ENCODE data around the gene LOXL4. TPM values are rescaled to one million over a fixed set of nuclear protein-coding genes. Genes with fewer than 3 reads are reported as not detected.

The LOXL4 gene
- total RNA-seq, 1 donor from 2014 or later = 0.92 TPM

DNA sequence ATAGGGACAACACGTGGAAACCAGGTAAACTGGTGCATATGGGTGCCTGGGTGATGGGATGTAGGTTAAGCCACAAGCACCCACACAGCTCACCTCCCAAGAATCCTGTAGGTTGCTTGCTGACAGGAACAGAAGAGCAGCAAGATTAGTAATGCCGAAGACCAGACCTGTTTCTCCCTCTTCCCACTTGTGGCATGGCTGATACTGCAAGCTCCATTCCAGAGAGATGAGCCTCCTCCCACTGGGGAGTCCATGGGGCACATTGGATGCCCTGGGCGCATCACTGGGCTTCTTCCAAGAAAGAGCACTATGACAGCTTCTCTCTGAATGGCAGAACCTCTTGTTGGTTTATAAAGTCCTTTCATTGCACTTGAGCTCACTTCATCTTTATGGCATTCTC lies 44.4 kb upstream of the LOXL4 start:
- H3F3A ChIP-seq (ENCODE audit: low read depth) = no peaks in the 10 kb centered on the region
- no peaks in the 10 kb centered on the region for H3K27me3 ChIP-seq
- H3K27ac Mint-ChIP-seq = no peak overlapping the region
- DNase-seq (ENCODE audit: low spot score) = no peak
- H3K27me3 Mint-ChIP-seq (ENCODE audit: insufficient read depth, low read depth) = peaks cover 3% of the 10 kb centered on the region
- H3K9ac ChIP-seq = no peak overlapping the region
- H2AFZ ChIP-seq (replicated peaks) = no peak overlapping the region
- H3K9me3 ChIP-seq (ENCODE audit: low read depth) = no peaks in the 10 kb centered on the region
- peaks cover 26% of the 10 kb centered on the region for H3K4me1 Mint-ChIP-seq
- peaks cover 6% of the 10 kb centered on the region for H3K4me1 ChIP-seq
- H3K36me3 Mint-ChIP-seq = no peaks in the 10 kb centered on the region
- H3K4me2 ChIP-seq = no peak overlapping the region
- H3K36me3 ChIP-seq = no peaks in the 10 kb centered on the region
- H3K4me3 ChIP-seq = no peak overlapping the region
- no peak overlapping the region for H3K4me3 Mint-ChIP-seq
- H4K20me1 ChIP-seq (ENCODE audit: low read depth) = no peaks in the 10 kb centered on the region
- TF ChIP-seq CTCF (IDR thresholded peaks at IDR 0.05) (no peak), EZH2 (IDR thresholded peaks at IDR 0.05) (no peak), EZH2phosphoT487 (IDR thresholded peaks at IDR 0.05) (no peak)
- no peaks in the 10 kb centered on the region for H3K79me2 ChIP-seq (ENCODE audit: low read depth)
- H3K9me3 Mint-ChIP-seq = no peaks in the 10 kb centered on the region
- H3K27ac ChIP-seq = no peak overlapping the region

GRCh38 chr10:98310701-98311100 lies 42.7 kb upstream of the LOXL4 start:
- H3K27ac Mint-ChIP-seq = no peak overlapping the region
- peaks cover 19% of the 10 kb centered on the region for H3K4me1 Mint-ChIP-seq
- H3K79me2 ChIP-seq (ENCODE audit: low read depth) = no peaks in the 10 kb centered on the region
- H3F3A ChIP-seq (ENCODE audit: low read depth) = no peaks in the 10 kb centered on the region
- no peaks in the 10 kb centered on the region for H4K20me1 ChIP-seq (ENCODE audit: low read depth)
- H3K9me3 ChIP-seq (ENCODE audit: low read depth) = no peaks in the 10 kb centered on the region
- H3K4me1 ChIP-seq = peaks cover 6% of the 10 kb centered on the region
- H3K27me3 Mint-ChIP-seq (ENCODE audit: insufficient read depth, low read depth) = peaks cover 3% of the 10 kb centered on the region
- H2AFZ ChIP-seq (replicated peaks) = no peak overlapping the region
- no peaks in the 10 kb centered on the region for H3K27me3 ChIP-seq
- no peak overlapping the region for H3K4me3 Mint-ChIP-seq
- no peak for DNase-seq (ENCODE audit: low spot score)
- H3K9me3 Mint-ChIP-seq = no peaks in the 10 kb centered on the region
- H3K9ac ChIP-seq = no peak overlapping the region
- TF ChIP-seq CTCF (IDR thresholded peaks at IDR 0.05) = no peak
- no peak for TF ChIP-seq EZH2 (IDR thresholded peaks at IDR 0.05)
- TF ChIP-seq EZH2phosphoT487 (IDR thresholded peaks at IDR 0.05) = no peak
- H3K4me2 ChIP-seq = no peak overlapping the region
- H3K4me3 ChIP-seq = no peak overlapping the region
- no peak overlapping the region for H3K27ac ChIP-seq
- H3K36me3 Mint-ChIP-seq = no peaks in the 10 kb centered on the region
- H3K36me3 ChIP-seq = no peaks in the 10 kb centered on the region

DNA sequence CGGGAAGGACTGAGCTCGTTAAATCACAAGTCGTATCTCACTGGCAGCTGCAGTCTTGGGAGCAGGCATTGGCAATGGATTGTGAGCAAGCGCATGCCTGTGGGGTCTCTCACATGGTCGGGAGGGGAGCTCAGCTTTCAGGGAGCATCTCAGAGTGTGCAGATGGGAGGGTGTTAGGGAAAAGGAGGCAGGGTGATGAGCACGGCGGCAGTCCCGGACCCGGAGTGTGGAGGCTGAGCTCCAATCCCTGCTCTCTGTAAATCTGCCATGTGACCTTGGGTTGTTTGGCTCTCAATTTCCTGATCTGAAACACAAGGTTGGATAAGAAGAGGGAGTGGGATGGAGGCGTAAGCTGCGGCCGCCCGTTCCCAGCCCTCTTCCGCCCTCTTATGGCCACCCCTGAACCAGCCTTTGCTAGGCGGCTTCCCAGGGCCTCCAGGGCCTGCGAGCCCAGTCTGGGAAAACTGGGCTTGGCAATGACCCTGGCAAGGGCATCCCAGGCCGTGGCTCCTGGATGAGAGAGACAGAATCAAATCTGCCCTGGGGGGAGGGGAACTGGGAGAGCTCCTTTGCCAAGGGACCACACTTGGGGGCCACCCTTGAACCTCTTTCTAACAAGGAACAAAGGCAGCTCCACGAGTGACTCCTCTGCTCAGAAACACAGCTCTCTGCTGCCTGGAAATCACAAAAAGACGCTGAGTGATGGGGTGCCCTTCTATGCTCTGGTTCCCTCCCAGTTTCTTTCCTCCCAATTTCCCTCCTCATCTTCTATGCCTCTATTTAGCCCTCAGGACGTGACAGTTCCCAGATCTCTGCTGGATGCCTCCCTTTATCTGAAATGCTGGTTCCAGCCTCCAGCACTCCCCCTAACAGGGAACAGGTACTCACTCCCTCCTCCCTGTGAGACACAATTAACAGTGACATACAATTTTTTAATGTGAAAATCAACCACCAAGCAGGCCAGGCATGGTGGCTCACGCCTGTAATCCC lies 41.7 kb upstream of the LOXL4 start:
- H3K36me3 Mint-ChIP-seq = no peaks in the 10 kb centered on the region
- peak overlapping the region; percentile 25 for H3K27ac Mint-ChIP-seq

More for the DNA sequence above, 41.7 kb upstream of the LOXL4 start:
- Histone ChIP-seq H3K79me2 (ENCODE audit: low read depth) (no peaks in the 10 kb centered on the region), H3K9me3 (ENCODE audit: low read depth) (no peaks in the 10 kb centered on the region), H3K4me3 (peak overlapping the region; percentile 23), H3K36me3 (no peaks in the 10 kb centered on the region), H4K20me1 (ENCODE audit: low read depth) (no peaks in the 10 kb centered on the region), H3K27ac (no peak overlapping the region), H3K4me1 (peaks cover 6% of the 10 kb centered on the region), H3K27me3 (no peaks in the 10 kb centered on the region), H2AFZ (replicated peaks) (no peak overlapping the region), H3K4me2 (peak overlapping the region; percentile 51), H3K9ac (no peak overlapping the region), H3F3A (ENCODE audit: low read depth) (no peaks in the 10 kb centered on the region)
- H3K27me3 Mint-ChIP-seq (ENCODE audit: insufficient read depth, low read depth) = peaks cover 3% of the 10 kb centered on the region
- peak overlapping the region; percentile 78 for H3K4me3 Mint-ChIP-seq
- peak; percentile 82 for DNase-seq (ENCODE audit: low spot score)
- H3K4me1 Mint-ChIP-seq = peaks cover 19% of the 10 kb centered on the region
- no peak for TF ChIP-seq EZH2 (IDR thresholded peaks at IDR 0.05)
- TF ChIP-seq CTCF (IDR thresholded peaks at IDR 0.05) = peak; percentile 85
- TF ChIP-seq EZH2phosphoT487 (IDR thresholded peaks at IDR 0.05) = no peak
- no peaks in the 10 kb centered on the region for H3K9me3 Mint-ChIP-seq
